HepG2 (cell line): ENCODE data around the gene ADAMTS4. TPM values are rescaled to one million over a fixed set of nuclear protein-coding genes. Genes with fewer than 3 reads are reported as not detected.

ENCODE experiments used
- CREB1 ChIP-seq, 2 experiments: fragments of 450-650 bp in 1 of 2; IDR thresholded peaks; 2 replicates each; pipeline ENCODE4 v1.6.1; 2016 to 2017; ENCODE audit warnings: control low read depth in 1 of 2, mild to moderate bottlenecking in 1 of 2, missing compliant biosample characterization in 1 of 2, missing genetic modification characterization in 1 of 2
- EEA1 ChIP-seq: sonication (generic); formaldehyde crosslinking; IDR thresholded peaks from 2 replicates; pipeline ENCODE4 v1.5.1; 2020; ENCODE audit warnings: mild to moderate bottlenecking, missing genetic modification reagents, borderline replicate concordance
- ELF3 ChIP-seq: IDR thresholded peaks from 2 replicates; pipeline ENCODE4 v1.6.1; 2016; ENCODE audit warnings: missing genetic modification reagents, missing compliant biosample characterization
- FOXJ3 ChIP-seq: sonication (generic); formaldehyde crosslinking; IDR thresholded peaks from 2 replicates; pipeline ENCODE4 v1.4.0; 2020; ENCODE audit warnings: missing genetic modification reagents, mild to moderate bottlenecking, borderline replicate concordance
- HNRNPL ChIP-seq: fragments of 200-400 bp; formaldehyde crosslinking; IDR thresholded peaks from 2 replicates; pipeline ENCODE4 v1.6.1; 2017; ENCODE audit warnings: mild to moderate bottlenecking, low read depth, low read length
- MATR3 ChIP-seq: sonication (generic); formaldehyde crosslinking; IDR thresholded peaks from 2 replicates; pipeline ENCODE4 v1.4.0; 2020; ENCODE audit warnings: missing genetic modification reagents
- MED1 ChIP-seq: sonication (generic); formaldehyde crosslinking; IDR thresholded peaks from 2 replicates; pipeline ENCODE4 v1.4.0; 2020; ENCODE audit warnings: missing genetic modification reagents
- SETDB1 ChIP-seq: sonication (generic); formaldehyde crosslinking; IDR thresholded peaks from 2 replicates; pipeline ENCODE4 v1.5.1; 2020; ENCODE audit warnings: missing genetic modification reagents, mild to moderate bottlenecking, borderline replicate concordance
- STAG1 ChIP-seq: sonication (generic); formaldehyde crosslinking; IDR thresholded peaks from 2 replicates; pipeline ENCODE4 v1.4.0; 2020; ENCODE audit warnings: missing genetic modification reagents
- TEAD3 ChIP-seq: optimal IDR thresholded peaks from 2 replicates; pipeline ENCODE3; 2016; ENCODE audit warnings: borderline replicate concordance
- polyA plus RNA-seq, 8 experiments: library from polyadenylated mRNA; depleted of rRNA in 3 of 8; stranded (reverse) in 7 of 8; unstranded in 1 of 8; fragments of >200 nt; fragmentation: Illumina TruSeq in 4 of 8; extraction: Trizol in 4 of 8; gene quantifications; 2 replicates each; pipeline versions ENCODE4 v1.2.1 to v1.2.3, GENCODE V29; 2011 to 2016; ENCODE audit warnings: low read depth in 4 of 8, missing spikeins in 1 of 8, mixed read lengths in 1 of 8; ENCODE audit not compliant: insufficient read depth in 1 of 8
- total RNA-seq, 5 experiments: library from RNA; depleted of rRNA; stranded (reverse); fragments of >200 nt; fragmentation: Illumina TruSeq; extraction: Trizol; gene quantifications; 2 replicates each; pipeline ENCODE4 v1.2.3, GENCODE V29; 2016; ENCODE audit warnings: low read depth in 1 of 5
- TF ChIP-seq, protein P1 (sequence below): sonication (generic); formaldehyde crosslinking; IDR thresholded peaks from 2 replicates; pipeline ENCODE4 v1.4.0; 2020; ENCODE audit warnings: mild to moderate bottlenecking, missing genetic modification reagents
- TF ChIP-seq, protein P2 (sequence below): IDR thresholded peaks from 2 replicates; pipeline ENCODE4 v1.6.1; 2016; ENCODE audit warnings: missing genetic modification reagents, missing compliant biosample characterization
- TF ChIP-seq, protein P3 (sequence below): sonication (generic); formaldehyde crosslinking; IDR thresholded peaks from 2 replicates; pipeline ENCODE4 v1.4.0; 2020; ENCODE audit warnings: mild to moderate bottlenecking, missing genetic modification reagents
- TF ChIP-seq, protein P4 (sequence below): sonication (generic); formaldehyde crosslinking; IDR thresholded peaks from 2 replicates; pipeline ENCODE4 v1.5.0; 2020; ENCODE audit warnings: mild to moderate bottlenecking, missing genetic modification reagents
- TF ChIP-seq, protein P5 (sequence below): IDR thresholded peaks from 2 replicates; pipeline ENCODE4 v1.6.1; 2016; ENCODE audit warnings: mild to moderate bottlenecking, missing biosample characterization, missing genetic modification reagents

ADAMTS4 gene
- total and polyA plus RNA-seq, 2 of the 13 experiments (the other 11 are each of a cell fraction or from before 2014, with no cell fraction given), result 0.51 to 1.7 TPM

DNA sequence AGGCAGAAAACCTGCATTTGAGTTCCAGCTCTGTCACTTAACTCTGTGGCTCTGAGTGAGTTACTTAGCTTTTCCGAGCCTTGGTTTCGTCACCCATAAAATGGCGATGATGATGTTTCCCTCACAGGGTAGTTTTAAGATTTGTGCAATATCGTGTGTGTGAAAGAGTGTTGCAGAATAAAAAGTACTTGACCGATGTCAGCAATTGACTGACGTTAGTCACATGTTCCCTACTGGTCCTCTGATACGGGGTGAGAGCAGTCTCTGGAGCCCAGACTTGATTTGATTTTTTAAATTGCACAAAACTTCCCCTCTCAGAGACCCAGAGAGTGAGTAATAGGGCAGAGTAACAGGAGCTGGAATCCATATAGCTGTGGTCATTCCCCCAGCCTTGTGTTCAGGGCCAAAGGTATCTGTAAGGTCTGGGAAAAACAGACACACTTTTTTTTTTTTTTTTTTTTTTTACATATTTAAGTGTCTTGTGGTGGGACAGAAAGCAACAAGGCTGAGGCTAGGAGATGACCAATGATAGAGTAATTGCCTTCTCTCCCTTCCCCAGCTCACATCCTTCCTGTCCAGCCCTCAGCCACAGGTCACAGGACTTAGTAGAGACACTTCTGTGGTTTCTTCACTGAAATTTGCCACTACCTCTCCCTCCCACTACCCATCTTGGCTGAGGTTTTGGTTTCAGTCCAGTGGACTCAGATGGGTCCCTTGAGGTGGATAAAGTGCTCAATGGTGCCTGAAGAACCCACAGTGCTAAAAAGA, 18.3 kb upstream of the ADAMTS4 start (continued):
- TF ChIP-seq, protein P1, sequence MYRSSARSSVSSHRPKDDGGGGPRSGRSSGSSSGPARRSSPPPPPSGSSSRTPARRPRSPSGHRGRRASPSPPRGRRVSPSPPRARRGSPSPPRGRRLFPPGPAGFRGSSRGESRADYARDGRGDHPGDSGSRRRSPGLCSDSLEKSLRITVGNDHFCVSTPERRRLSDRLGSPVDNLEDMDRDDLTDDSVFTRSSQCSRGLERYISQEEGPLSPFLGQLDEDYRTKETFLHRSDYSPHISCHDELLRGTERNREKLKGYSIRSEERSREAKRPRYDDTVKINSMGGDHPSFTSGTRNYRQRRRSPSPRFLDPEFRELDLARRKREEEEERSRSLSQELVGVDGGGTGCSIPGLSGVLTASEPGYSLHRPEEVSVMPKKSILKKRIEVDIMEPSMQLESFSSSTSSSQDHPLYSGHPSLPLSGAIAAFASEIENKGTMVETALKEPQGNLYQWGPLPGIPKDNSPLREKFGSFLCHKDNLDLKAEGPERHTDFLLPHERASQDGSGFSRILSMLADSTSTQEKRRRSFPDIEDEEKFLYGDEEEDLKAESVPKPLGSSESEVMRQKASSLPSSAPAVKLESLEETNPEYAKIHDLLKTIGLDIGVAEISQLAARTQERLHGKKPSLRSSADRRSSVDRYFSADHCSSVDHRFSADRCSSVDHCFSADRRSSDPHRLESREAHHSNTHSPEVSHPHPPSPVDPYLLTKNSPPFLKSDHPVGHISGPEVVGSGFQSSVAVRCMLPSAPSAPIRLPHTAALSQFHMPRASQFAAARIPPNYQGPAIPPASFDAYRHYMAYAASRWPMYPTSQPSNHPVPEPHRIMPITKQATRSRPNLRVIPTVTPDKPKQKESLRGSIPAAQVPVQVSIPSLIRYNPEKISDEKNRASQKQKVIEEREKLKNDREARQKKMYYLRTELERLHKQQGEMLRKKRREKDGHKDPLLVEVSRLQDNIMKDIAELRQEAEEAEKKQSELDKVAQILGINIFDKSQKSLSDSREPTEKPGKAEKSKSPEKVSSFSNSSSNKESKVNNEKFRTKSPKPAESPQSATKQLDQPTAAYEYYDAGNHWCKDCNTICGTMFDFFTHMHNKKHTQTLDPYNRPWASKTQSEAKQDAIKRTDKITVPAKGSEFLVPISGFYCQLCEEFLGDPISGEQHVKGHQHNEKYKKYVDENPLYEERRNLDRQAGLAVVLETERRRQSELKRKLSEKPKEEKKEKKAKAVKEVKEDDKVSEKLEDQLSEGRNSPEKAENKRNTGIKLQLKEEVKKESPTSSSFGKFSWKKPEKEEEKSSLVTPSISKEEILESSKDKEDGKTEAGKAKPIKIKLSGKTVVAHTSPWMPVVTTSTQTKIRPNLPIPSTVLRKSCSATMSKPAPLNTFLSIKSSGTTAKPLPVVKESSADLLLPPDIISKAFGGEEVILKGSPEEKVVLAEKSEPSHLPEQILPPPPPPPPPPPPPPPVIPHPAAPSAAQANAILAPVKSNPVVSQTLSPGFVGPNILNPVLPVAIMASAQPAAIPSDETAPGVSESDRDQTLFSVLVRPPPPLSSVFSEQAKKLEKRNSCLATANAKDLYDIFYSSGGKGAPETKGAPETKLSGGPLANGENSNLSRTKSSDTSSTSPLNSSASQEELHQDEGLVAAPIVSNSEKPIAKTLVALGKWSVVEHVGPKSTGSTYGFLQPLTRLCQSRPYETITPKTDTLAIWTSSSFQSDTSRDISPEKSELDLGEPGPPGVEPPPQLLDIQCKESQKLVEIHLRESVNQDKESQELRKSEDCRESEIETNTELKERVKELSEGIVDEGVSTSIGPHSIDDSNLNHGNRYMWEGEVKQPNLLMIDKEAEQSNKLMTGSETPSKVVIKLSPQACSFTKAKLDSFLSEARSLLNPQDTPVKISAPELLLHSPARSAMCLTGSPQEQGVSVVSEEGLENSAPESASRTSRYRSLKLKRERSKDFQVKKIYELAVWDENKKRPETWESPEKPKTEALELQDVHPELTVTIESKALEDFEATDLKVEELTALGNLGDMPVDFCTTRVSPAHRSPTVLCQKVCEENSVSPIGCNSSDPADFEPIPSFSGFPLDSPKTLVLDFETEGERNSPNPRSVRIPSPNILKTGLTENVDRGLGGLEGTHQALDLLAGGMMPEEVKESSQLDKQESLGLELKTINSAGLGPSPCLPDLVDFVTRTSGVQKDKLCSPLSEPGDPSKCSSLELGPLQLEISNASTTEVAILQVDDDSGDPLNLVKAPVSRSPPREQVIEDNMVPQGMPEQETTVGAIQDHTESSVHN (CRISPR knock-in tag), result no peak
- TF ChIP-seq MED1 (CRISPR knock-in tag) (peak; percentile 19; the same call in 1 of the 2 replicates), SETDB1 (CRISPR knock-in tag) (no peak), FOXJ3 (CRISPR knock-in tag) (no peak), STAG1 (no peak), MATR3 (CRISPR knock-in tag) (no peak), ELF3 (CRISPR knock-in tag) (0 out of 2 replicates have a peak, but pooled peaks have one; percentile 11), EEA1 (CRISPR knock-in tag) (no peak), HNRNPL (no peak), TEAD3 (CRISPR knock-in tag) (no peak), CREB1 (IDR thresholded peaks at IDR 0.05) (0 out of 2 replicates have a peak, but pooled peaks have one; percentile 27), CREB1 (CRISPR knock-in tag; IDR thresholded peaks at IDR 0.05) (no peak; the same call in 1 of the 2 replicates)
- TF ChIP-seq, protein P2, sequence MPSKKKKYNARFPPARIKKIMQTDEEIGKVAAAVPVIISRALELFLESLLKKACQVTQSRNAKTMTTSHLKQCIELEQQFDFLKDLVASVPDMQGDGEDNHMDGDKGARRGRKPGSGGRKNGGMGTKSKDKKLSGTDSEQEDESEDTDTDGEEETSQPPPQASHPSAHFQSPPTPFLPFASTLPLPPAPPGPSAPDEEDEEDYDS (CRISPR knock-in tag), result peak; percentile 40; the same call in 1 of the 2 replicates
- TF ChIP-seq, protein P3, sequence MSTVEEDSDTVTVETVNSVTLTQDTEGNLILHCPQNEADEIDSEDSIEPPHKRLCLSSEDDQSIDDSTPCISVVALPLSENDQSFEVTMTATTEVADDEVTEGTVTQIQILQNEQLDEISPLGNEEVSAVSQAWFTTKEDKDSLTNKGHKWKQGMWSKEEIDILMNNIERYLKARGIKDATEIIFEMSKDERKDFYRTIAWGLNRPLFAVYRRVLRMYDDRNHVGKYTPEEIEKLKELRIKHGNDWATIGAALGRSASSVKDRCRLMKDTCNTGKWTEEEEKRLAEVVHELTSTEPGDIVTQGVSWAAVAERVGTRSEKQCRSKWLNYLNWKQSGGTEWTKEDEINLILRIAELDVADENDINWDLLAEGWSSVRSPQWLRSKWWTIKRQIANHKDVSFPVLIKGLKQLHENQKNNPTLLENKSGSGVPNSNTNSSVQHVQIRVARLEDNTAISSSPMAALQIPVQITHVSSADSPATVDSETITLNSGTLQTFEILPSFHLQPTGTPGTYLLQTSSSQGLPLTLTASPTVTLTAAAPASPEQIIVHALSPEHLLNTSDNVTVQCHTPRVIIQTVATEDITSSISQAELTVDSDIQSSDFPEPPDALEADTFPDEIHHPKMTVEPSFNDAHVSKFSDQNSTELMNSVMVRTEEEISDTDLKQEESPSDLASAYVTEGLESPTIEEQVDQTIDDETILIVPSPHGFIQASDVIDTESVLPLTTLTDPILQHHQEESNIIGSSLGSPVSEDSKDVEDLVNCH (CRISPR knock-in tag), result no peak
- TF ChIP-seq, protein P4, sequence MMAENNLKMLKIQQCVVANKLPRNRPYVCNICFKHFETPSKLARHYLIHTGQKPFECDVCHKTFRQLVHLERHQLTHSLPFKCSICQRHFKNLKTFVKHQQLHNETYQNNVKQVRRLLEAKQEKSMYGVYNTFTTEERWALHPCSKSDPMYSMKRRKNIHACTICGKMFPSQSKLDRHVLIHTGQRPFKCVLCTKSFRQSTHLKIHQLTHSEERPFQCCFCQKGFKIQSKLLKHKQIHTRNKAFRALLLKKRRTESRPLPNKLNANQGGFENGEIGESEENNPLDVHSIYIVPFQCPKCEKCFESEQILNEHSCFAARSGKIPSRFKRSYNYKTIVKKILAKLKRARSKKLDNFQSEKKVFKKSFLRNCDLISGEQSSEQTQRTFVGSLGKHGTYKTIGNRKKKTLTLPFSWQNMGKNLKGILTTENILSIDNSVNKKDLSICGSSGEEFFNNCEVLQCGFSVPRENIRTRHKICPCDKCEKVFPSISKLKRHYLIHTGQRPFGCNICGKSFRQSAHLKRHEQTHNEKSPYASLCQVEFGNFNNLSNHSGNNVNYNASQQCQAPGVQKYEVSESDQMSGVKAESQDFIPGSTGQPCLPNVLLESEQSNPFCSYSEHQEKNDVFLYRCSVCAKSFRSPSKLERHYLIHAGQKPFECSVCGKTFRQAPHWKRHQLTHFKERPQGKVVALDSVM (CRISPR knock-in tag), result no peak
- TF ChIP-seq, protein P5, sequence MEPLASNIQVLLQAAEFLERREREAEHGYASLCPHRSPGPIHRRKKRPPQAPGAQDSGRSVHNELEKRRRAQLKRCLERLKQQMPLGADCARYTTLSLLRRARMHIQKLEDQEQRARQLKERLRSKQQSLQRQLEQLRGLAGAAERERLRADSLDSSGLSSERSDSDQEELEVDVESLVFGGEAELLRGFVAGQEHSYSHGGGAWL (CRISPR knock-in tag), result no peak
